HG02852 (cell line): ENCODE results near the gene TEC.
"Not testable (repeated sequence)": the region's sequence is repeated elsewhere in the genome, so short reads cannot be mapped to it uniquely, and the experiment has no call there.

Source experiments
- ATAC-seq: cut with Tn5 transposase; IDR thresholded peaks from one replicate; pipeline ENCODE4 v1.9.1; 2021; ENCODE audit warnings: mild to moderate bottlenecking, moderate library complexity; ENCODE audit not compliant: unreplicated experiment

TEC gene

DNA sequence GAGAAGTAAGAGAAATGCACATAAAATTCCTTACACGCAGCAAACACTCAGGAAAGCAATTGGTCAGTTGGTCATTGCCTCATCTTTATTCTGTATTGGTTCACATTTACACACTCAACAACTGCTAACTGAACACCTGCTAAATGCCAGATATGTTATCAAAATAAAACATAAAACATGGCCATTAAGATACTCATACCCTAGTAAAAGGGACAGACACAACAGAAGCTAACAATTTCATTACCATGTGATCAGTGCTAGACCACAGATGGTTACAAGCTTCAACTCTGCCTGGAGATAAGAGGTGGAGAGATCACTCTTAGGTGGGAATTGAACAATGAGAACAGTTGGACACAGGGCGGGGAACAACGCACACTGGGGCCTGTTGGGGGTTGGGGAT, 26.2 kb downstream of the TEC start:
- no peak for ATAC-seq

GRCh38 chr4:48242511-48243195, 27.0 kb downstream of the TEC start:
- no peak for ATAC-seq

DNA sequence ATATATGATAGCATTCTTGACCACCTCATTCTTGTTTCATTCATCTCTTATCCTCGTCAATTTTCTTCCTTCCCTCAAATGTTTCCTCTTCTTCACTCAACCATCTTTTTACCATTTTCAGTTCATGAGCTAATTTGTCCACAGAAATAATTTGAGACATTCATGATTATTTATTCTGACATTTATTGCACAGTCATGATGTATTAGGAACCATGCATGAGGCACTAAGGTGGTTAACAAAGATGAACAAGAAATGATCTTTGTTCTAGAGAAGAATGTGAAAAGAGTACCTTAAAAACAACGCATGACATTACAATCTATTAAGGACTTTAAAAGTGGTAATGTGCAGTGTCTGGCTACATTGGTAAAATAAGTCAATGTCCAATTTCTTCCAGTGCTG, 27.9 kb downstream of the TEC start:
- ATAC-seq: no peak

DNA sequence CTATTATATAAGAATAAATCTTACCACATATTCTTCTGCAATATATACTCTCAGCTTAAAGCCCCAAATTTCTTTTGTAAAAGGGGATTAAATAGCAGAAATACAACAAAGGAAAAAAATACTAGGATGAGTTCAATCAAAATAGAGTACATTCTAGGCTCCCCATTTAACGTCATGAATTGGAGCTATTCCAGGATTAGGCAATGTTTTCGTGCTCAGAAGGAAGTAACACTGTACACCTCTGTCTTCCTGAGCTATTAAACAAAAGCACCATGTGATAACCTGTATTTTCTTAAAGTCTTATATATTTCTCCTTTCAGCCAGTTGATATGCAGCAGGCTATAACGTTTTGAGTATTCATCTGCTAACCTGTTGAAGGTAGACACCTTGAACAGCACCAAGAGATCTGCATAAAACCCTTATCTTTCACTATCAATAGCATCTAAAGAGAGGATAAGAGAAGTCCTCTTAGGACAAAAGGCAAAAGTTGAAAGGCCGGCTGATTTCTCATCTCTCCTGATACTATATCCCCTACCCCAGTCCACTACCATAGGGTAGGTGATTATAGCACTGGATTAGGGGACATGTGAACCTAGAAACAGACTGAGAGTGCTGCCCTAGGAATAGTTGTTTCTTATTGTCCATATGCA, 31.5 kb downstream of the TEC start:
- ATAC-seq: no peak

- no peak for ATAC-seq
Observed at GRCh38 chr4:48235050-48235449, 34.6 kb downstream of the TEC start.

GRCh38 chr4:48234575-48234974, 35.1 kb downstream of the TEC start:
- no peak for ATAC-seq

DNA sequence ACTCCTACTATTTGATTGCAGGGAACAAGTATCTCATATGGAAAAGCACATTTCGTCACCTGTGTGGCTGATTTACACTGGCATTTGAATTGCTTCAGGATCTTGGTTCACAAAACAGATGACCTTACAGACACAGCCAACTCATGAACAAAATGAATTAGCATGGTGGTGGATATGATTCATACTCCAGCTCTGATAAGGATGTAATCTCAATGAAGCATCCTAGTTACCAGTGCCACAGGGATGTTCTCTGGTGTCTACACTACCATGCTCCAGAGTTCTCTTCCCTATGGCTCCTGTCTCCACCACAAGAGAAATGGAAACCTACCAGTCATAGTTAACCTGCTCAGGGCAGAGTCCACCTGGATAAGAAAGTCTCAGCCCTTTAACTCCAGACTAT, 40.7 kb downstream of the TEC start:
- ATAC-seq: no peak

DNA sequence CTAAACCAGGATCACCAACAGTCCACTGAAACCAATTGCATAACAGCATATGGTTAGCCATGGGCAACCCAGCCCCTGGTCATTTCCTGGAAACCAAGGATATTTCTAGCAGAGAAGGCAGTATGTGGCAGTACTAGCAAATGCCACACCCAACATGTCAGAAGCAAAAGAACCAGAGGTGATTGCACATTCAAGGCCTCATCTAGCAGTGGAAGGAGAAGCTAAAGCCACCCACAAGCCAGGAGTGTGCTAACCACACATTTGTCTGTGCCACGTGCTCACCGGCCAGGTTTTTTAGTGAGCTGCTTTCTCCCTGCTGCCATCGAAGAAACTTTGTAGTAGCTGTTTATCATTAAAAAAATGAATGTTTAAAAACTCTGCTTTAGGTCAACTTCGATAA, 42.0 kb downstream of the TEC start:
- ATAC-seq: peak; percentile 45

DNA sequence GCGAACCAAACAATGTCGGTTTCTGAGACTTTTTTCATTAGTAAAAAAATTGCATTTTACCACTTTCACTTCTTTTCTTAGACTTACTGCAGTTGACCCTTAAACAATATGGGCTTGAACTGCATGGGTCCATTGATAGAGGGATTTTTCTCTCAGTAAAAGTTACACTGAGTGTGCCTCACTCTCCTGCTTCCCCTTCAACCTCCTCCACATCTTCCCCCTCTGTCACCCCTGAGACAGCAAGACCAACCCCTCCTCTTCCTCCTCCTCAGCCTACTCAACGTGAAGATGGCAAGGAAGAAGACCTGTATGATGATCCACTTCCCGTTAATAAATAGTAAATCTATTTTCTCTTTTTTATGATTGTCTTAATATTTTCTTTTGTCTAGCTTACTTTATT, 43.4 kb downstream of the TEC start:
- ATAC-seq: no peak

- ATAC-seq: no peak
Observed at GRCh38 chr4:48225368-48226141, 44.1 kb downstream of the TEC start.

GRCh38 chr4:48224606-48225005, 45.0 kb downstream of the TEC start:
- ATAC-seq: no peak

GRCh38 chr4:48223633-48224295, 45.9 kb downstream of the TEC start:
- ATAC-seq: no peak

DNA sequence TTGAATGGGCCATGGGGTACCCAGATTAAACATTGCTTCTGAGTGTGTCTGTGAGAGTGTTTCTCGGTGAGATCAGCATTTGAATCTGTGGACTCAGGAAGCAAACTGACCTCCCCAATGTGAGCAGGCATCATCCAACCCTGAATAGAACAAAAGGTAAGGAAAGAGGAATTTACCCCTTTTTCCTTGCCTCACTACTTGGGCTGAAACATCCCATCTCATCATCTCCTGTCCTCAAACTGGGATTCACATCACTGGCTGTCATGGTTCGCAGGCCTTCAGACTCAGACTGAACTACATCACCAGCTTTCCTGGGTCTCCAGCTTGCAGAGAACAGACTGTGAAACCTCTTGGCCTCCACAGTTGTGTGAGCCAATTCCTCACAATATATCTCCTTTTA, 47.1 kb downstream of the TEC start:
- ATAC-seq: no peak

DNA sequence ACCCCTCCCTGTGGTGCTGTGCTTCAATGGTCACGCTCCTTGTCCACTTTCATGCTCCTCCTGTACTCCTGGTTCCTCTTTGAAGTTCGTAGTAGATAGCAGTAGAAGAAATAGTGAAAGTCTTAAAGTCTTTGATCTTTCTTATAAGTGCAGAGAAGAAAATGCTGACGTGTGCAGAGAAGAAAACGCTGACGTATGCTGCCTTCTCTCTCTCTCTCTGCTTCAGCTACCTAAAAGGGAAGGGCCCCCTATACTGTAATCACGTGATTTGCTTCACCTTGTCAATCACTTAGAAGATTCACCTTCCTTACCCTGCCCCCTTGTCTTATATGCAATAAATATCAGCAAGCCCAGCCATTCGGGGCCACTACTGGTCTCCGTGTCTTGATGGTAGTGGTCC, 50.2 kb downstream of the TEC start:
- ATAC-seq: not testable (repeated sequence)

DNA sequence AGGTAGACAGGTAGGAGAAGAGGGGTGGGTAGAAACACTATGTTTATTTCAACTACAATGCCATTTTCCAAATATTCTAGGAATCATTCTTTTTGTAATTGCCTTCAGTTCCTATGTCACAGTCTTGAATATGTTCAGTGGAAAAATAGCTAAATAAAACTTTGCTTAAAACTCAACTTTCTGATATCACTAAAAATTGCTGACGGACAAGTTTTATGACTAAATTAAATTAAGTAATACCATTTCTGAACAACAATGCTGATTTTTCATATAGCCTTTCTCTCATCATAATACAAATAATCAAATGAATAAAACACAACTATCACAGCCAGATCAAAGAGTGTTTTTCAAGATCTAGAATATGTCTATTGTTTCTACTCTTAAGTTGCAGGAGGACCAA, 53.1 kb downstream of the TEC start:
- ATAC-seq: no peak

DNA sequence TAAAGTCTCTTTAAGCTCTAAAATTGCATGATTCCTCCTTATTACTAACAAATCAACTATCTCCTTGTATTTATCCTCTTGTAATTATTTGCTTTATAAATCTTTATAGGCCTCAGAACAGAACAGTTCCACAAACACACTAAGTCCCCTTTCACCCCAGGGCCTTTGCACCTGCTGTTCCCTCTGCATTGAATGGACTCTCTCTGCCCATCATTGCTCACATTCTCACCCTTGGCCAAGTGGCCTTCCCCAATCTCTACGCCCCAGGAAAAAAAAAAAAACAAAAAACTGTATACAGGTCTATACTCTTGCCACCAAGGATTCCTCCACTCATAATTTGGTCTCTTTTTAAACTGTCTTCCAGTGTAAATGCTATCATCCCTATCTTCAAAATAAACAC, 53.7 kb downstream of the TEC start:
- ATAC-seq: no peak

- peak; percentile 88 for ATAC-seq
Observed at GRCh38 chr4:48212165-48212564, 57.5 kb downstream of the TEC start.

GRCh38 chr4:48210966-48211328, 58.7 kb downstream of the TEC start:
- ATAC-seq: no peak

GRCh38 chr4:48205626-48206025, 64.0 kb downstream of the TEC start:
- no peak for ATAC-seq

DNA sequence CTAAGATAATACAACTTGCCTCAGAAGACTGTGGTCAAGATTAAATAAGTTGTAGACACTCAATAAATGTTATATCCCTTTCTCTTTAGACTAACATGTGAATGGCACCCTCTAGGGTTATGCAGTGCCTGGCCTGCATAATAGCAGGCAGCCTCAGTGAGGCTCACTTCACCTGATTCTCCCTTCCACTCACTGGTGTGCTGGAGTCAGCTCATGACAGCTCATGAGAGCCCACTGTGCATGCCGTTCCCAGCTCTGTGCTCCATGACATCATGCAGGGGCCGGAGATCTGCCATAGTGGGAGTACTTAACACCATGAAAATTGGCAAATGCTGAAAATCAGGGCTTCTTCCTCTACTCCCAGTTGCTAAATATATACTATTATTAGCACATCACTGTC, 64.5 kb downstream of the TEC start:
- no peak for ATAC-seq

DNA sequence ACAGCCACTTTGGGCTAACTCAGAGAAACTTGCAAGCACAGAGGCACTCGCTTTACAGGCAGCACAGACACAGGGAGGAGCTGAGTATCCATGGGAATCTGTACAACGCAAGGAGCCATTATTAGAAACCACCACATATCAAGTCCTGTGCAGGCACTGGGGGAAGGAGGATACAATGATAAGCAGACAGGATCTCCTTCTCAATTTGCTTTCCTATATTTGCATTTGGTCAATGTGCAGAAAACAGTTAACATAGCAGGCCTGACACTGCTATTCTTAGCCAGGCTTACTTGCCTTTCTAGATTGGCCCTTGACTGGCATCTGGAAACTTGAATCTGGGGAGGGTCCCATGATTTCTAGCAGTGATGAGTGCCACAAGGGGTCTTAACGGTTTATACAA, 65.8 kb downstream of the TEC start:
- ATAC-seq: peak; percentile 41
